ENCODE measurements around the gene BEST1. TPM values are rescaled to one million over a fixed set of nuclear protein-coding genes. Genes with fewer than 3 reads are reported as not detected.
"Not testable (repeated sequence)": the region's sequence is repeated elsewhere in the genome, so short reads cannot be mapped to it uniquely, and the experiment has no call there.

The BEST1 gene
- total RNA-seq, 1 donor from 2014 or later: 2.1 TPM

- no peak for DNase-seq
These were observed 28.8 kb downstream of the BEST1 start for GRCh38 chr11:61978703-61979661.

DNA sequence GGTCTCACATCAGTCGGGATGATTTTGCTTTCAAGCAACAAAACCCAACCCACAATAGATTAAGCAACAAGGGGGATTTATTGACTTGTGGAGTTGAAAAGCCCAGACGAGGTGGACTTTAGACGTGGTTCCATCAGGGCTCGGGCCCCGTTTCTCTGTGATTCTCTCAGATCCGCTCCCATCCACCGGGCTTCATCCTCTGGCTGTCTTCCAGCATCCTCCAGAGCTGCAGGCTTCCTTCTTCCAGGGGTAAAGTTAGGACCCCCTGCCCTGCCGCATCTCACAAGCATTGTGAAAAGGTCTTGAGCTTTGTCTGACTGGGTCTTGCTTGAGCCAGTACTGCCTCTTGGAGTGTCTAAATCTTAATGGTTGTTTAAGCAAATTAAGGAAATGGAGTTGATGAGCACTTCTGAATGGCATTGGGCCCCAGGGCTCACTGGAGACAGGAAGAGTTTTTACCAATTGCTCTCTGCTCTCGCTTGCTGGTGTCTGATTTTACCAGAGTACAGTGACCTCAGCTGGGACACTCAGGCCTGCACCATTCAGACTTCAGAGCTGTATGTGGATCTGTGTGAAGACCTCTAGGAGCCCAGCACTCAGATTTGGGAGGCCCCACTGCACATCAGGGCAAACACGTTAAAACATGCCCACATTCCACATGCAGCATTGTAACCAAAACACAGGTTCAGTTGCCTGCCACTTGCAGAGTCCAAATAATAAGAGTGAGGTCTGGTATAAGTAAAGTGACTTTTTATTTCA, 30.8 kb downstream of the BEST1 start:
- DNase-seq: no peak

DNA sequence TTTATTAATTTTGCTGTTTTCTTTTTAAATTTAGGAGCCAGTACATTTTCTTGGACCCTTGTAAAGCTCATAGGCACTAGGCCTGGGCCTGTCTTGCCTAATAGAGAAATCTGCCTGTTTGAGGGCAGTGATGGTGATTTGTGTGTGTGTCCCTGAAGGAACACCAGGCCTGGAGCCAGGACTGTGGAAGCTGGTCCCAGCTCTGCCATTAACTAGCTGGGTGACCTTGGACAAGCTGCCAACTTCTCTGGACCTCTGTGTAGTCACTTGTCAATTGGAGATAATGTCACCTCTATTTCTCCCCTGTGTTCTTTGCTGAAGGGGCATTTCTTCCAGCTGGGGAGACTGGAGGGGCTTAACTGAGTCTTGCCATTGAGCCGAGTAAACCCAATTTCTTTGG, 33.3 kb downstream of the BEST1 start:
- no peak for DNase-seq

- no peak for DNase-seq
These were observed 35.7 kb downstream of the BEST1 start for GRCh38 chr11:61985869-61986268.

DNA sequence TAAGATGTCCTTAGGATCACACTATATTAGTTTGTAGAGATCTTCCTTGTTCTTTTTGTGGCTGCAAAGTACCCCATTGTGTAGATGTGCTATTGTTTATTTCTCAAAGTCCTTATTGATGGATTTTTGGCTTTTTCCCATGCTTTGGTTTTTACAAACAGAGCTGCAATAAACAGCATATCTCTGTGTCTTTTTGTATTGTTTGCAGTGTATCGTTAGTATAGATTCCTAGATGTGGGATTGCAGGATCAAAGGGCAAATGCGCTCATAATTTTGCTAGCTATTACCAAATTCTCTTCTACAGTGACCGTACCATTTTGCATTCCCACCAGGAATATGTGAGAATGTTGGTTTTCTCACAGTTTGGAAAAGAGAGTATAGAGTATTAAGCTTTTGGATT, 44.8 kb downstream of the BEST1 start:
- DNase-seq: no peak

GRCh38 chr11:61996933-61997332, 46.8 kb downstream of the BEST1 start:
- DNase-seq: no peak

DNA sequence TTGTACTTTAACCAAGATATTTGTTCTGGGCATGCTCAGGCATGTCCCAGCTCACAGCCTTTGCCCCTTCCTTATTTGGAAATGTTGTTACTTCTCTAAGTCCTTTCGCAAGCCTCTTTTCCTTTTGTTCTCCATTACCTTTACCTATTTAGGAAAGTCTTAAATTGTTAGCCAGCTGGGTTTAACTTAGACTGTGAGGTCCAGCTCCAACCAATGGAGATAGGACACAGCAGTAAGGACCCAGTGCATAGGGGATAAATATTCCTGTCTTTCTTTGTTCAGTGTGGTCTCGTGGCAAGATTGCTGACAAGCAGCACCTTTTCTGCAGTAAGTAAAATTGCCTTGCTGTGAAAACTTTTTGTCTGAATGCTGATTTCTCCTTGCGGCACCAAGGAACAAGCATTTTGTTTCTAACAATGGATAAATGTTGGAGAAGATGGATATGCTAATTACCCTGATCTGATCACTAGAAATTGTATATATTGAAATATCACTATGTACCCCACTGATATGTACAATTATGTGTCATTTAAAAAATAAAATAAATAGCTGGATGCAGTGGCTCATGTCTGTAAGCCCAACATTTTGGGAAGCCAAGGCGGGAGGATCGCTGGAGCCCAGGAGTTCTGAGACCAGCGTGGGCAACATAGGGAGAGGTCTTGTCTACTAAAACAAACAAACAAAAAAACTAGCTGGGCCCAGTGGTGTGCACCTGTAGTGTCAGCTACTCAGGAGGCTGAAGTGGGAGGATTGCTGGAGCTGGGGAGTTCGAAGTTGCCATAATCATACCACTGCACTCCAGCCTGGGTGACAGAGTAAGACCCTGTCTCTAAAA, 49.2 kb downstream of the BEST1 start:
- DNase-seq: no peak

- no peak for DNase-seq
These were observed 50.6 kb downstream of the BEST1 start for GRCh38 chr11:62000539-62001446.

- DNase-seq: no peak
These were observed 51.5 kb downstream of the BEST1 start for GRCh38 chr11:62001450-62002191.

GRCh38 chr11:62002283-62002682, 52.1 kb downstream of the BEST1 start:
- not testable (repeated sequence) for DNase-seq

DNA sequence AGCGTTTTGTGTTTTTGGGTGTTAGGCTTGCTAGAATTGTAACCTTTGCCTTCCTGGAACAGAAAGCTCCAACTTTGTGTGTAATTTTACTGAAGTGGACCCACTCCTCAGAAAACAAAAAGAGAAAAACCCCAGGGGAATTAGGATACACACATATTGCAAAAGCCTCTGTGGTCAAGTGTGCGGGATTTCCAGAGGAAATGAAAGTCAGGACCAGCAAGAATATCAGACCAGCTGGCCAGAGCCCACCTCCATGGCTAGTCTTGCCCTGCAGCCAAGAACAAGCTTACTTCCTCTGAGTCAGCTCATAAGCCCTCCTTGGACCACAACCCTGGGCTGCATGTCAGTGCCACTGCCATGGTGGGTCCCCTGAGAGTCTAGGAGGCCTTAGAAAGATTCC, 54.3 kb downstream of the BEST1 start:
- DNase-seq: no peak

DNA sequence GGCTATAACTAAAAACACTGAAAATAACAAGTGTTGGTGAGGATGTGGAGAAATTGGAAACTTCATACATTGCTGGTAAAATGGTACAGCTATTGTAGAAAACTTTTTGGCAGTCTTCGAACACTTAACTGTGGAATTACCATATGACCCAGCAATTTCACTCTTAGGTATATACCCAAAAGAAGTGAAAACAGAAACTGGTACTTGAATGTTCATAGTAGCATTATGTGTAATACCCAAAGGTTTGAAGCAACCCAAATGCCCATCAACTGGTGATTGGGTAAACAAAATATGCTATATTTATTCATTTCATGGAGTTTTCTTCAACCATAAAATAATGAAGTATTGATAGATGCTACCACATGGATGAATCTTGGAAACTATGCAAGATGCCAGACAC, 58.0 kb downstream of the BEST1 start:
- no peak for DNase-seq

DNA sequence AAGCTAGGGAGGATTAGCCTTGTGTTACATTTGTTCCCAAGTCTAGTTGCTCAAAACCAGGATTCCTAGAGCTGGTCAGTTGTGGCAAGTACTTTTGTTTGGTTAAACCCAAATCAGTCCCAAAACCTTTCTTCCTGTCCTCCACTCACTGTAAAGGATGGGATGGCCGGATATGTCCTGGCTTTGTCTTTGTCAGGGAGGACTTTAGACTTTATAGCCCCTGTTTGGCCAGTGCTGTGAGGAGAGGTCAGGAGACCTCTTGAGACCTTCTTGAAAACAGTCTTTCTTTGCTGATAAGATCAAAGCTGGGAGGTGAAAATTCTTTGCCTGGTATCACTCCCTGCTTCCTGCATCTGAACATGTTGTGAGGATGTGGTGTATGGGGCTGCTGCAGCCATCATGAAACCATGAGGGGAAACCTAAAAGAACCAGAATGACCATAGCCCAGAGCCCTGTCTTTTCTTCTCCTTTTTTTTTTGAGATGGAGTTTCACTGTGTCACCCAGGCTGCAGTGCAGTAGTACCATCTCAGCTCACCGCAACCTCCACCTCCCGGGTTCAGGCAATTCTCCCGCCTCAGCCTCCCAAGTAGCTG, 60.9 kb downstream of the BEST1 start:
- DNase-seq: no peak

- DNase-seq: no peak
These were observed 61.7 kb downstream of the BEST1 start for GRCh38 chr11:62011881-62012280.

GRCh38 chr11:62012451-62012831, 62.3 kb downstream of the BEST1 start:
- no peak for DNase-seq

- no peak for DNase-seq
These were observed 62.8 kb downstream of the BEST1 start for GRCh38 chr11:62012832-62013461.
